ENCODE results near the gene OXSR1. TPM values are rescaled to one million over a fixed set of nuclear protein-coding genes. Genes with fewer than 3 reads are reported as not detected.

Gene OXSR1
- total RNA-seq, 4 donors from 2014 or later: 25.4 to 37.4 (median 29.5) TPM

GRCh38 chr3:38125305-38126120 lies 39.8 kb upstream of the OXSR1 start:
- WGBS: 90% methylated on average over 8 of the region's 11 CpGs
- peaks cover 92% of the 10 kb centered on the region for H3K36me3 ChIP-seq
- no peak for TF ChIP-seq EP300 (IDR thresholded peaks at IDR 0.05)
- TF ChIP-seq CTCF (IDR thresholded peaks at IDR 0.05): no peak
- no peak for TF ChIP-seq POLR2AphosphoS5 (IDR thresholded peaks at IDR 0.05)
- TF ChIP-seq POLR2A (IDR thresholded peaks at IDR 0.05): no peak

GRCh38 chr3:38126121-38126892 lies 39.0 kb upstream of the OXSR1 start:
- Histone ChIP-seq H3K4me1 (no peaks in the 10 kb centered on the region), H3K4me3 (no peak overlapping the region), H3K27me3 (no peaks in the 10 kb centered on the region), H3K27ac (no peak overlapping the region), H3K9me3 (no peaks in the 10 kb centered on the region), H3K36me3 (peaks cover 92% of the 10 kb centered on the region)
- peak in 1 of 2 donors; percentile 52 for DNase-seq (ENCODE audit: low spot score in 2 of 2)
- WGBS: no CpG with 5 or more reads among the region's 6 CpGs
- no peak for TF ChIP-seq CTCF (IDR thresholded peaks at IDR 0.05)
- no peak for TF ChIP-seq POLR2A (IDR thresholded peaks at IDR 0.05)
- no peak for TF ChIP-seq EP300 (IDR thresholded peaks at IDR 0.05)
- no peak for TF ChIP-seq POLR2AphosphoS5 (IDR thresholded peaks at IDR 0.05)

More at GRCh38 chr3:38125305-38126120, 39.8 kb upstream of the OXSR1 start:
- Histone ChIP-seq H3K4me3 (no peak overlapping the region), H3K9me3 (no peaks in the 10 kb centered on the region), H3K4me1 (no peaks in the 10 kb centered on the region), H3K27ac (no peak overlapping the region), H3K27me3 (no peaks in the 10 kb centered on the region)
- peak in 1 of 2 donors; percentile 70 for DNase-seq (ENCODE audit: low spot score in 2 of 2)

GRCh38 chr3:38127611-38128302 lies 37.6 kb upstream of the OXSR1 start:
- Histone ChIP-seq H3K36me3 (peaks cover 92% of the 10 kb centered on the region), H3K4me1 (peaks cover 2% of the 10 kb centered on the region), H3K27me3 (no peaks in the 10 kb centered on the region), H3K27ac (no peak overlapping the region), H3K4me3 (no peak overlapping the region), H3K9me3 (no peaks in the 10 kb centered on the region)
- DNase-seq (ENCODE audit: low spot score in 2 of 2): peak in 1 of 2 donors; percentile 24
- no peak for TF ChIP-seq POLR2A (IDR thresholded peaks at IDR 0.05)
- WGBS: 93% methylated on average over 4 of the region's 4 CpGs

- H3K27me3 ChIP-seq: no peaks in the 10 kb centered on the region
- DNase-seq (ENCODE audit: low spot score in 2 of 2): peak in 1 of 2 donors; percentile 23
- H3K4me3 ChIP-seq: no peak overlapping the region
These were observed 37.1 kb upstream of the OXSR1 start for GRCh38 chr3:38128303-38128655.

More at GRCh38 chr3:38128303-38128655, 37.1 kb upstream of the OXSR1 start:
- WGBS: 89% methylated on average over 1 of the region's 1 CpG
- H3K36me3 ChIP-seq: peaks cover 92% of the 10 kb centered on the region
- peaks cover 2% of the 10 kb centered on the region for H3K4me1 ChIP-seq
- H3K9me3 ChIP-seq: no peaks in the 10 kb centered on the region
- TF ChIP-seq CTCF (IDR thresholded peaks at IDR 0.05) (no peak), EP300 (IDR thresholded peaks at IDR 0.05) (no peak), POLR2A (IDR thresholded peaks at IDR 0.05) (no peak), POLR2AphosphoS5 (IDR thresholded peaks at IDR 0.05) (no peak)
- no peak overlapping the region for H3K27ac ChIP-seq
